Ecto neural progenitor cell (in vitro differentiated cells): Measurements from ENCODE around the gene CD164L2.
A peak's percentile ranks its signal among the peaks of the same experiment; 100 is the strongest.

Experiments
- DNase-seq: peaks from one replicate; pipeline ENCODE4 v3.0.0-alpha.2; 2018; ENCODE audit warnings: low spot score

The CD164L2 gene

DNA sequence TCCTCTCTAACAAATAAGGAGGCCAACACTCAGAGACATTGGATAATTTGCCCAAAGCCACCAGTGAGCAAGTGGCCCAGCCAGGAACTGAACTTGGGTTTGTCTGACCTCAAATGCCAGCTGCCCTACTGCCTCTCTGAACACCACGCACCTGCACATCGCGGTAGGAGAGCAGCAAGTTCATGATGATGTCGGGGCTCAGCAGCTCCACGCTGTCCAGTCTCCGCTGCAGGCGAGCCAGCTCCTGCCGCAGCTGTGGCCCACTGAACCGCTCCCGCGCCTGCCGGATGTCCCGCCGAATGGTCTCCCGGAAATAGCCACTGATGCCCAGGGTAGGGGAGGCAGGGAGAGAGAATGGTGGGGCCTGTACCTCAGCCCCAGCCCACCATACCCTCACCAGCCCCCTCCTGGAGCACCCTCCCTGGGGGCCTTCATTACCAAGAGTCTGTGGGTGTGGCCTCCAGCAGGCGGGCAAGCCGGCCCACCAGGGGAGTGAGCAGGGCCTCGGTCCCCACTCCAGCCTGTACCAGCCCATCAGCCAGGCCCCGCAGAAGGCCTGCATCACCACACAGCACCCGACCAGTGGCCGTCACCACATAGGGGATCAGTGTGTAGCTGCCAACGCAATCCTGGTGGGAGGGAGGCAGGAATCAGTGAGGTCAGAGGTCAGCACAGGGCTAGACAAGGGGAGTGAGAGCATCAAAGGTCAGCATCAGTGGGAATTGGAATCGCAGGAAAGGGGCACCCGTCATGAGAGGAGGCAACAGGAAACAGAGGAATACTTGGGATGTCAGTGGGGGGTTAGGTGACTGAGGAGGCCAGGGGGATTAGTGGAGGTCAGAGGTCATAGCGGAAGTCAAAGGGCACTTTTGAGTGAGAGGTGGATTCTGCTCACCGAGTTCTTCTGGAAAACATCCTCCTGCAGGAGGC lies 19.1 kb downstream of the CD164L2 start:
- no peak for DNase-seq

DNA sequence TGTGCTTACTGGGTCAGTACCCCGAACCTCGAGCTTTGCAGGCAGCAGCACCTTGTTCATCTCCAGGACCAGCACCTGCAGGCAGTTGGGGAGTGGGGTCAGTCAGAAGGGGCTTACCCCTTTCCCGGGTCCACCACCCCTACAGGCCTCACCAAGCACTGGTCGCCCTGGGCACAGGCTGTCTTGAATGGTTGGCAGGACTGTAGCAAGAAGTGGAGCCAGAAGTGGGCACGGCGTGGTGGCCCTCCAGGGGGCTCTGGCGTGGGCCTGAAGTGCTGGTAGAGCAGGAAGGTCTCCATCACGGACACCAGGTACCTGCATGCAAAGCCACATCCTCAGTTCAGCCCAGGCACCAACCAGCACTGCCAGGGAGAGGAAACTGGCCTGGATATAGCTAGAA lies 21.6 kb downstream of the CD164L2 start:
- no peak for DNase-seq

- DNase-seq = no peak
Measured at GRCh38 chr1:27361044-27361402, 22.1 kb downstream of the CD164L2 start.

- no peak for DNase-seq
Measured at GRCh38 chr1:27360159-27361043, 22.7 kb downstream of the CD164L2 start.

- no peak for DNase-seq
Measured at GRCh38 chr1:27359822-27360158, 23.3 kb downstream of the CD164L2 start.

DNA sequence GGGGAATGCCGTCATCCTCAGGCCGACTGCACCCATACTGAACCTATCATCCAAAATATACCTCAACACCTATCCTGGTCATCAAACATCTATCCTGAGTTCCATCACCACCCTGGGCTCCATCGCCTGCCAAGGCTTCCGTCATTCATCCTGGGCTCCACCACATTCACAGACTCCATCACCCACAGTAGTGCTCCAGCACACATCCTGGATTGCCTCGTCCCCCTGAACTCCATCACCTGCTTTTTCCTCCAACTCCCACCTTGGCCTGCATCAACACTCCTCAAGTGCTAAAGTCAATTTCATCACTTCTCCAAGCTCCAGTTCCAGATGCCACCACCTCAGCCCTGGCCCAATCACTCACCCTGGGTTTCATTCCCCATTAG lies 24.2 kb downstream of the CD164L2 start:
- DNase-seq = no peak

DNA sequence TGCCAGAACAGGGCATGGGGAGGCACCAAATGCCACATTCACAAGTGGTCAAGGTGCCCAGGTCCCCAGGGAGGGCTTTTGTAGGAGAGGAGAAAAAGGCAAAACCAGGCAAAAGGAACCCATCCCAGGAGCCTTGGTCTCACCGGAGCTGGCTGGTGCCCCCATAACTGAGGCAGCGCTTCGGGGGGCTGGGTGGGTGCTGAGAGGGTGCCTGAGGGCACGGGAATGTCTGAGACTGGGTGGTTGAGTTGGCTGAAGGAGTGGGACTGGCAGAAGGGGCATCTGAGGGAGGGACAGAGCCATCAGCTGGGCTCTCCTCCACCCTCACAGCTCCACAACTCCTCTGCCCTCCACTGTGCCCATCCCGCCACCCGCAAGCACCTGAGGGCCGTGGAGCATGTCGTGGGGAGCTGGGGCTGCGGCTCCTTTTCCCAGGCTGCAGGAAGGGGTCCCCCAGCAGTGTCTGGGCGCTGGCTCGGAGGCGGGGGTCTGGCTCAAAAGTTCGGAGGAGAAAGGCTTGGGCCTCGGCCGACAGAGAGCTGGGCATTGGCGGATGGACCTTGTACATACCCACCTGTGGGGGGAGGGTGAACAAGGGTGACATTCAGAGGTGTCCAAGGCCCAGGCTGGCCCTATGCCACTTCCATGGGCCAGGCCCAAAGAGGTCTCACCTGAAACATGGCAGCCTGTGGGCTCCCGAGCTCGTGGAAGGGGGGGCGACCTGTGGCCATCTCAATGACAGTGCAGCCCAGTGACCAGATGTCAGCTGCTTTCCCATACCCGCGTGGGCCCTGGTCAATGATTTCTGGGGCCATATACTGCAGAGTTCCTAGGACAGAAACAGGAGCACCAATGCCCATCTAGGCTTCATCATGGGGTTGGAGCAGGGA lies 24.9 kb downstream of the CD164L2 start:
- DNase-seq = no peak

- DNase-seq = peak; percentile 92
Measured at GRCh38 chr1:27357281-27358037, 25.7 kb downstream of the CD164L2 start.

- DNase-seq = no peak
Measured at GRCh38 chr1:27356619-27357280, 26.4 kb downstream of the CD164L2 start.

- DNase-seq = no peak
Measured at GRCh38 chr1:27356277-27356618, 26.9 kb downstream of the CD164L2 start.

DNA sequence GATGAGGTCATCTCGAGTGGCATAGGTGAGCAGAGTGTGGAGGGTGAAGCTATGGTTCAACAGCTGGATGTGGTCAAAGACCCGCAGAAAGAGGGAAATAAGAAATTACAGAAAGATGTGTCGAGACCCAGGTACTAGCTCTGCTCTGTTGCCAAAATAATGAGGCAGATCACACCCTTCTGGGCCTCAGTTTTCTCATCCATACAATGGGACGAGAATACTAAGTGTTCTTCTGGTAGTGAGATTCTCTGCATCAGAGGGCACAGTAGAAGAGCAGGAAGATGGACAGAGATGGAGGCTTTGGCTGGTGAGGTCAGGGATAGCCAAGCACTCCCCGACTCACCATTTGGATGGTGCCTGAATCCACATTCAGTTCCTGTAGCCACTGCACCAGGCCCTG lies 27.4 kb downstream of the CD164L2 start:
- DNase-seq = no peak

DNA sequence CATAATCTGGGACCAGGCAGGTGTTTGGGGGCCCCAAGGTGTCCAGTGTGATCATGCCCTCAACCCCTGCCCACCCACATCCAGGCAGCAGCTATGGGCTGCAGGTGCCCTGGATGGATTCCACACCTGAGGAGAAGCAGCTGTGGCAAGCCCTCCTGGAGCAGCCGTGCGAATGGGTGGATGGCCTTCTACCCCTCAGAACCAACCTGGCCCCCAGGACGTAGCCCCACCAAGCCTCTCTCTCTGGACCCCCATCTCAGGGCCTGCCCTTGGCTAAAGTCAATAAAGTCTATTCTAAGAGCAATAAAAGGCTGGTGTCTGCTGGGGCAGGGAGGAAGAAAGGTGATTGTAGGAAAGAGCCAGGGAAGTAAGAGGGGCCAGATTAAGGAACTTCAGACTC lies 29.5 kb downstream of the CD164L2 start:
- DNase-seq = no peak

DNA sequence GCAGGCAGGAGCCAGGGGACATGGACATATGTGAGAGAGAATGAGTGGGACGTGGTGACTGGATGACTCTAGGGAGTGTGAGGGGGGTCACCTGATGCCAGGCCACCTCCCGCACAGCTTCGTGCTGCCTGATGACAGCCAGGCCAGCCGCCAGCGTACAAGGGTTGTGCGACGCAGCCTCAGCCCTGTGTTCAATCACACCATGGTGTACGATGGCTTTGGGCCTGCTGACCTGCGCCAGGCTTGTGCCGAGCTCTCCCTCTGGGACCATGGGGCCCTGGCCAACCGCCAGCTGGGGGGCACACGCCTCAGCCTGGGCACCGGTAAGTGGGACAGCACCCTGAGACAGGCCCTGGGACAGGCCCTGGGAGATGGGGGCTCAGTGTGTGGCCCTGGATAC lies 30.0 kb downstream of the CD164L2 start:
- no peak for DNase-seq

DNA sequence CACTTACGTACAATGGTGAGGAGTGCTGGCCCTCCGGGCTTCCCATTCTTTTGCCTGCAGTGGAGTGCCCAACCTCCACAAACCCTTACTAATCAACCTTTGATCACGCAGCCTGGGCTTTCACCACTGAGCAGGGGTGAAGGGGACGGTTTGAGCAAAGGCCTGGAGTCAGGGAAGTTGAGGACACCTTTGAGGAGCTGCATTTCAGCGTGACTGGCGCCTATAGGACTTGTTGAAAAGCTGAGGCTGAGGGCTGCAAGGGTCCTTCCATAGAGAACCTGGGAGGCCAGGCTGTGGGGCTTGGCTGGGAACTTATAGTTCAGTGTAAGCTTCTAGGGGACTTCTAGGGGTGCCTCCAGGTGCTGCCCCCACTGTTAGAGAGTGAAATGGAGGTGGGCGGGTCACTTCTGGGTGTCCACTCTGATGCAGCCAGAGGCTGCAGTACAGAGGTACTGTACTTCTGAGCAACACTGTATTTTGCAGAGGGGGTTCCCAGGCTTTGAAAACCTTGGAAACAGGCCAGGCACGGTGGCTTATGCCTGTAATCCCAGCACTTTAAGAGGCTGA lies 31.5 kb downstream of the CD164L2 start:
- DNase-seq = no peak

- DNase-seq = peak; percentile 96
Measured at GRCh38 chr1:27350663-27351540, 32.2 kb downstream of the CD164L2 start.

DNA sequence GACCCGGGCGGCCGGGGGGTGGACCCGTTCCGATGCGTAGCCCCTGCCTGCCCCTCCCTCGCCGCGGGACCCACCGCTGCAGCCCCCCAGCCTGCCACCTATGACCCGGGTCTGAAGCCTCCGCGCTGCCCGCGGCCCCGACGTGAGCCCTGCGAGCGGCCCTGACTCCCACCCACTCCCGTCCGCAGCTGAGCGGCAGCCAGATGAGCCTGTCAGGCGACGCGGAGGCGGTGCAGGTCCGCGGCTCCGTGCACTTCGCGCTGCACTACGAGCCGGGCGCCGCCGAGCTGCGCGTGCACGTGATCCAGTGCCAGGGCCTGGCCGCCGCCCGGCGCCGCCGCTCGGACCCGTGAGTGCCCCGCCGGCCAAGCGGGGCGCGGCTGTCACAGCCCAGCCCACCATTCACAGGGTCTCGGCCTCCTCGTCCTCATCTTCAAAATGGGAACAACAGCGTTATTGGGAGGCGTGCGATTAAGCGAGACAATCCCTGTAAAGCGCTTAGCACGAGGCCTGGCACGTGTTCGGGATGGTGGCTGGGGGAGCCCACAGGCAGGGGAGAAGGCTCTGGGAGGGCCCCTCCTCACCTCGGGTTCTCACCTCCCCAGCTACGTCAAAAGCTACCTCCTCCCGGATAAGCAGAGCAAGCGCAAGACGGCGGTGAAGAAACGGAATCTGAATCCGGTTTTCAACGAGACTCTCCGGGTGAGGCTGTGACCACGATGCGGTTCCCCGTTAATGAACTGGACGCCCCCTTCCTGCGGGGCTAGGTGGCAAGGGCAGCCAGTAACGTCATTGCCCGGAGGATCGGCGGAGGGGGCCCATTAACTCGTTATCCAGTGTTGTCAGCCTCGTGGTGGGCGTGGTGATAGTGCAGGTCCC lies 33.1 kb downstream of the CD164L2 start:
- peak; percentile 88 for DNase-seq

DNA sequence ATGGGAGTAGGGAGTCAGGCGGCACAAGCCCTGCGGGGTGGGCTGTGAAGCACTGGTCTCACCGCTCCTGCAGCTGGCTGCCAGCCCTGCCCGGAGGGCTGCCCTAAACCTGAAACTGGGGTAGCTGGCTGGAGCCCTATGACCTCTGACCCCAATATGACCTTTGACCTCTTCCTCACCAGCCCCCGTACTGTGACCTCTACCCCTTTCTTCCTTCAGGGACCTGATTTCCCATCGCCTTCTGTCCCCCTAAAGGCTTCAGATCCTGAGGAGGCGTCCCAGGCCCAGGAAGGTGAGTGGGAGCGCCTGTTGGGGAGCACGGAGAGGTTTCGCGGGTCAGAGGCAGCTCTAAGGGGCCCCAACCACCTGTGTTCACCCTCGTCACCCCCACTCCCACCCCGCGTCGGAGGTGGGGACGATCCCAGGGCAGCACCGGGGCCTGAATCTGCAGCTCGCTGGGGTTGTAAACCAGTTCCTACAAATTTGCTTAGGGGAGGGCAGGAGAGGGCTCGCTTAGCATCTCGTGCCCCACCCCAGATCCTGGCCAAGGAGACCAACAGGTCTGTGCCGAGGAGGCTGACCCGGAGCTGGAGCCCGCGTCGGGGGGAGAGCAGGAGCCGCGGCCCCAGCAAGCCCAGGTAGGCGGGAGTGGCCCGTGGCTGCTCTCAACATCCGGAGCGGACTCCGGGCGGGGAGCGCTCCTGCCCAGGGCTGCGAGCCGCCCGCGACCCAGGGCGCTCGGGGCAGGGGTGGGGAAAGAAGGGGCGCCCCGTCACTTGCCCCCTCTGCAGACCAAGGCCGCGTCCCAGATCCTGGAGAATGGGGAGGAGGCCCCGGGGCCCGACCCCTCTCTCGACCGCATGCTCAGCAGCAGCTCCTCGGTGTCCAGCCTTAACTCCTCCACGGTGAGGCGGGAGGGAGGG lies 34.0 kb downstream of the CD164L2 start:
- DNase-seq = peak; percentile 82
